ENCODE measurements around the gene TLCD1. TPM values are rescaled to one million over a fixed set of nuclear protein-coding genes. Genes with fewer than 3 reads are reported as not detected.

The TLCD1 gene
- total and polyA plus RNA-seq, 4 donors, result 3.0 to 9.9 (median 6.4) TPM

GRCh38 chr17:28705074-28705659 is 20.9 kb downstream of the TLCD1 start:
- no peak overlapping the region for H3K4me3 ChIP-seq (ENCODE audit: low read depth, low read length)
- peaks cover 61% of the 10 kb centered on the region for H3K4me1 ChIP-seq (ENCODE audit: control insufficient read depth, insufficient read depth, low read length)
- H3K27me3 ChIP-seq (ENCODE audit: control insufficient read depth, insufficient read depth, low read length), result no peaks in the 10 kb centered on the region
- H3K36me3 ChIP-seq (ENCODE audit: control insufficient read depth, insufficient read depth, low read length), result peaks cover 67% of the 10 kb centered on the region
- no peaks in the 10 kb centered on the region for H3K9me3 ChIP-seq (ENCODE audit: control insufficient read depth, insufficient read depth, low read length)
- WGBS (ENCODE audit: insufficient coverage), result 81% methylated on average over 4 of the region's 5 CpGs
- DNase-seq (ENCODE audit: low read depth in 4 of 6, low spot score in 6 of 6), result no peak
- H3K27ac ChIP-seq (ENCODE audit: low read depth, low read length), result no peak overlapping the region

GRCh38 chr17:28704219-28704858 is 21.7 kb downstream of the TLCD1 start:
- no peaks in the 10 kb centered on the region for H3K9me3 ChIP-seq (ENCODE audit: control insufficient read depth, insufficient read depth, low read length)
- H3K4me3 ChIP-seq (ENCODE audit: low read depth, low read length), result no peak overlapping the region
- DNase-seq (ENCODE audit: low read depth in 4 of 6, low spot score in 6 of 6), result no peak
- peaks cover 53% of the 10 kb centered on the region for H3K4me1 ChIP-seq (ENCODE audit: control insufficient read depth, insufficient read depth, low read length)
- peaks cover 75% of the 10 kb centered on the region for H3K36me3 ChIP-seq (ENCODE audit: control insufficient read depth, insufficient read depth, low read length)
- no peaks in the 10 kb centered on the region for H3K27me3 ChIP-seq (ENCODE audit: control insufficient read depth, insufficient read depth, low read length)
- 99% methylated on average over 12 of the region's 14 CpGs for WGBS (ENCODE audit: insufficient coverage)
- H3K27ac ChIP-seq (ENCODE audit: low read depth, low read length), result peak overlapping the region; percentile 91

GRCh38 chr17:28703552-28704218 is 22.3 kb downstream of the TLCD1 start:
- Histone ChIP-seq H3K4me3 (ENCODE audit: low read depth, low read length) (no peak overlapping the region), H3K36me3 (ENCODE audit: control insufficient read depth, insufficient read depth, low read length) (peaks cover 82% of the 10 kb centered on the region), H3K9me3 (ENCODE audit: control insufficient read depth, insufficient read depth, low read length) (no peaks in the 10 kb centered on the region), H3K27ac (ENCODE audit: low read depth, low read length) (peak overlapping the region; percentile 91), H3K4me1 (ENCODE audit: control insufficient read depth, insufficient read depth, low read length) (peaks cover 49% of the 10 kb centered on the region), H3K27me3 (ENCODE audit: control insufficient read depth, insufficient read depth, low read length) (no peaks in the 10 kb centered on the region)
- WGBS (ENCODE audit: insufficient coverage), result 54% methylated on average over 11 of the region's 16 CpGs
- DNase-seq (ENCODE audit: low read depth in 4 of 6, low spot score in 6 of 6), result no peak

GRCh38 chr17:28702752-28703150 is 23.3 kb downstream of the TLCD1 start:
- Histone ChIP-seq H3K27me3 (ENCODE audit: control insufficient read depth, insufficient read depth, low read length) (no peaks in the 10 kb centered on the region), H3K27ac (ENCODE audit: low read depth, low read length) (peak overlapping the region; percentile 91), H3K4me3 (ENCODE audit: low read depth, low read length) (no peak overlapping the region), H3K36me3 (ENCODE audit: control insufficient read depth, insufficient read depth, low read length) (peaks cover 91% of the 10 kb centered on the region), H3K4me1 (ENCODE audit: control insufficient read depth, insufficient read depth, low read length) (peaks cover 49% of the 10 kb centered on the region), H3K9me3 (ENCODE audit: control insufficient read depth, insufficient read depth, low read length) (no peaks in the 10 kb centered on the region)
- WGBS (ENCODE audit: insufficient coverage), result 14% methylated on average over 2 of the region's 3 CpGs
- DNase-seq (ENCODE audit: low read depth in 4 of 6, low spot score in 6 of 6), result peak in 1 of 6 donors; percentile 28

- H3K4me3 ChIP-seq (ENCODE audit: low read depth, low read length), result no peak overlapping the region
- peaks cover 95% of the 10 kb centered on the region for H3K36me3 ChIP-seq (ENCODE audit: control insufficient read depth, insufficient read depth, low read length)
- DNase-seq (ENCODE audit: low read depth in 4 of 6, low spot score in 6 of 6), result peak in 2 of 6 donors; percentile 82 to 86
- peaks cover 49% of the 10 kb centered on the region for H3K4me1 ChIP-seq (ENCODE audit: control insufficient read depth, insufficient read depth, low read length)
- H3K27me3 ChIP-seq (ENCODE audit: control insufficient read depth, insufficient read depth, low read length), result no peaks in the 10 kb centered on the region
- H3K9me3 ChIP-seq (ENCODE audit: control insufficient read depth, insufficient read depth, low read length), result no peaks in the 10 kb centered on the region
- WGBS (ENCODE audit: insufficient coverage), result 39% methylated on average over 9 of the region's 10 CpGs
- H3K27ac ChIP-seq (ENCODE audit: low read depth, low read length), result peak overlapping the region; percentile 91
These were observed 23.8 kb downstream of the TLCD1 start for GRCh38 chr17:28702026-28702751.

GRCh38 chr17:28700830-28701492 is 25.1 kb downstream of the TLCD1 start:
- DNase-seq (ENCODE audit: low read depth in 4 of 6, low spot score in 6 of 6), result no peak
- Histone ChIP-seq H3K4me3 (ENCODE audit: low read depth, low read length) (no peak overlapping the region), H3K4me1 (ENCODE audit: control insufficient read depth, insufficient read depth, low read length) (peaks cover 49% of the 10 kb centered on the region), H3K9me3 (ENCODE audit: control insufficient read depth, insufficient read depth, low read length) (no peaks in the 10 kb centered on the region), H3K27me3 (ENCODE audit: control insufficient read depth, insufficient read depth, low read length) (no peaks in the 10 kb centered on the region), H3K27ac (ENCODE audit: low read depth, low read length) (peak overlapping the region; percentile 91), H3K36me3 (ENCODE audit: control insufficient read depth, insufficient read depth, low read length) (peaks cover 98% of the 10 kb centered on the region)
- WGBS (ENCODE audit: insufficient coverage), result 95% methylated on average over 8 of the region's 10 CpGs

GRCh38 chr17:28700278-28700677 is 25.8 kb downstream of the TLCD1 start:
- no peaks in the 10 kb centered on the region for H3K9me3 ChIP-seq (ENCODE audit: control insufficient read depth, insufficient read depth, low read length)
- DNase-seq (ENCODE audit: low read depth in 4 of 6, low spot score in 6 of 6), result no peak
- no peak overlapping the region for H3K27ac ChIP-seq (ENCODE audit: low read depth, low read length)
- 92% methylated on average over 8 of the region's 8 CpGs for WGBS (ENCODE audit: insufficient coverage)
- peaks cover 98% of the 10 kb centered on the region for H3K36me3 ChIP-seq (ENCODE audit: control insufficient read depth, insufficient read depth, low read length)
- no peaks in the 10 kb centered on the region for H3K27me3 ChIP-seq (ENCODE audit: control insufficient read depth, insufficient read depth, low read length)
- H3K4me1 ChIP-seq (ENCODE audit: control insufficient read depth, insufficient read depth, low read length), result peaks cover 55% of the 10 kb centered on the region
- no peak overlapping the region for H3K4me3 ChIP-seq (ENCODE audit: low read depth, low read length)

GRCh38 chr17:28698253-28698941 is 27.6 kb downstream of the TLCD1 start:
- Histone ChIP-seq H3K27ac (ENCODE audit: low read depth, low read length) (no peak overlapping the region), H3K27me3 (ENCODE audit: control insufficient read depth, insufficient read depth, low read length) (no peaks in the 10 kb centered on the region), H3K9me3 (ENCODE audit: control insufficient read depth, insufficient read depth, low read length) (no peaks in the 10 kb centered on the region), H3K4me3 (ENCODE audit: low read depth, low read length) (no peak overlapping the region), H3K4me1 (ENCODE audit: control insufficient read depth, insufficient read depth, low read length) (peaks cover 54% of the 10 kb centered on the region), H3K36me3 (ENCODE audit: control insufficient read depth, insufficient read depth, low read length) (peaks cover 92% of the 10 kb centered on the region)
- no peak for DNase-seq (ENCODE audit: low read depth in 4 of 6, low spot score in 6 of 6)
- 93% methylated on average over 6 of the region's 6 CpGs for WGBS (ENCODE audit: insufficient coverage)

- DNase-seq (ENCODE audit: low read depth in 4 of 6, low spot score in 6 of 6), result peak in 4 of 6 donors; percentile 47 to 88 (median 76)
- H3K9me3 ChIP-seq (ENCODE audit: control insufficient read depth, insufficient read depth, low read length), result no peaks in the 10 kb centered on the region
- no peaks in the 10 kb centered on the region for H3K27me3 ChIP-seq (ENCODE audit: control insufficient read depth, insufficient read depth, low read length)
- peaks cover 87% of the 10 kb centered on the region for H3K36me3 ChIP-seq (ENCODE audit: control insufficient read depth, insufficient read depth, low read length)
- peak overlapping the region; percentile 72 for H3K27ac ChIP-seq (ENCODE audit: low read depth, low read length)
- H3K4me3 ChIP-seq (ENCODE audit: low read depth, low read length), result no peak overlapping the region
- 63% methylated on average over 1 of the region's 1 CpG for WGBS (ENCODE audit: insufficient coverage)
- H3K4me1 ChIP-seq (ENCODE audit: control insufficient read depth, insufficient read depth, low read length), result peaks cover 29% of the 10 kb centered on the region
These were observed 32.2 kb downstream of the TLCD1 start for GRCh38 chr17:28693869-28694268.

Measured in spinal cord (tissue), 10 donors.